WTC11 (cell line): ENCODE results near the gene DENND4B. TPM values are rescaled to one million over a fixed set of nuclear protein-coding genes. Genes with fewer than 3 reads are reported as not detected.
A peak's percentile ranks its signal among the peaks of the same experiment; 100 is the strongest.

Source experiments
- ATAC-seq: fragments of 200-7000 bp; cut with Tn5 transposase; 2 replicates; pipeline ENCODE4 v1.10.0; 2021; ENCODE audit warnings: mild to moderate bottlenecking, moderate library complexity
- CTCF ChIA-PET: fragments of 300-600 bp; sonication (Branson Sonifier 250); formaldehyde crosslinking; loops from one replicate; lab custom pipeline; 2021; ENCODE audit warnings: antibody characterized with exemption; lab: Charles Lee
- POLR2A ChIA-PET: fragments of 350-600 bp; sonication (Branson Sonifier 250); formaldehyde crosslinking; loops from one replicate; lab custom pipeline; 2021; ENCODE audit warnings: antibody characterized with exemption; lab: Charles Lee
- DNase-seq: peaks from one replicate; pipeline ENCODE4 v3.0.0; 2021; ENCODE audit warnings: low spot score
- H3K27ac Mint-ChIP-seq: 2 replicates; pipeline ENCODE4 v1.8.0; 2021; ENCODE audit warnings: mixed read lengths
- H3K27me3 Mint-ChIP-seq: 2 replicates; pipeline ENCODE4 v1.8.0; 2021; ENCODE audit warnings: low read depth, mild to moderate bottlenecking, moderate library complexity, mixed read lengths
- H3K36me3 Mint-ChIP-seq: 2 replicates; pipeline ENCODE4 v1.8.0; 2021; ENCODE audit warnings: mixed read lengths
- H3K4me1 Mint-ChIP-seq: 2 replicates; pipeline ENCODE4 v1.8.0; 2022; ENCODE audit warnings: mixed read lengths
- H3K4me3 Mint-ChIP-seq: 2 replicates; pipeline ENCODE4 v1.8.0; 2021; ENCODE audit warnings: mild to moderate bottlenecking, moderate library complexity, mixed read lengths
- H3K9me3 Mint-ChIP-seq: 2 replicates; pipeline ENCODE4 v1.8.0; 2021; ENCODE audit warnings: mixed read lengths
- CREB1 ChIP-seq: sonication (generic); formaldehyde crosslinking; IDR thresholded peaks from 2 replicates; pipeline ENCODE4 v1.8.0; 2023; ENCODE audit warnings: mild to moderate bottlenecking, missing genetic modification reagents
- CTCF ChIP-seq: fragments of 200-600 bp; IDR thresholded peaks from 2 replicates; pipeline ENCODE4 v1.8.0; 2022; ENCODE audit warnings: antibody characterized with exemption
- E2F5 ChIP-seq: sonication (generic); formaldehyde crosslinking; IDR thresholded peaks from 2 replicates; pipeline ENCODE4 v1.8.1; 2022; ENCODE audit warnings: mild to moderate bottlenecking, moderate library complexity, missing genetic modification reagents
- HMGA2 ChIP-seq: fragments of 250-450 bp; sonication (Bioruptor Pico); IDR thresholded peaks from 2 replicates; pipeline ENCODE4 v1.4.0; 2021; ENCODE audit warnings: mild to moderate bottlenecking, moderate library complexity
- IRF2 ChIP-seq: sonication (generic); formaldehyde crosslinking; IDR thresholded peaks from 2 replicates; pipeline ENCODE4 v1.8.0; 2022; ENCODE audit warnings: low read depth, missing genetic modification reagents, borderline replicate concordance
- JUN ChIP-seq: sonication (generic); formaldehyde crosslinking; IDR thresholded peaks from 2 replicates; pipeline ENCODE4 v1.8.0; 2023; ENCODE audit warnings: mild to moderate bottlenecking, missing genetic modification reagents
- MLX ChIP-seq: sonication (generic); formaldehyde crosslinking; IDR thresholded peaks from 2 replicates; pipeline ENCODE4 v1.8.1; 2023; ENCODE audit warnings: mild to moderate bottlenecking, missing genetic modification reagents, moderate library complexity
- NFYB ChIP-seq: sonication (generic); formaldehyde crosslinking; conservative IDR thresholded peaks from 2 replicates; pipeline ENCODE4 v1.8.0; 2022; ENCODE audit warnings: low read depth, missing genetic modification reagents
- NR2C2 ChIP-seq: sonication (generic); formaldehyde crosslinking; IDR thresholded peaks from 2 replicates; pipeline ENCODE4 v1.8.0; 2022; ENCODE audit warnings: mild to moderate bottlenecking, missing genetic modification reagents
- OVOL2 ChIP-seq: fragments of 250-450 bp; sonication (Bioruptor Pico); IDR thresholded peaks from 2 replicates; pipeline ENCODE4 v1.9.0; 2021; ENCODE audit warnings: mild to moderate bottlenecking, borderline replicate concordance
- PREB ChIP-seq: sonication (generic); formaldehyde crosslinking; IDR thresholded peaks from 2 replicates; pipeline ENCODE4 v1.8.1; 2022; ENCODE audit warnings: mild to moderate bottlenecking, missing genetic modification reagents, moderate library complexity, borderline replicate concordance
- RELA ChIP-seq: sonication (generic); formaldehyde crosslinking; IDR thresholded peaks from 2 replicates; pipeline ENCODE4 v1.8.1; 2022; ENCODE audit warnings: missing genetic modification reagents, mild to moderate bottlenecking, borderline replicate concordance
- ZMAT4 ChIP-seq: fragments of 250-450 bp; sonication (Bioruptor Pico); IDR thresholded peaks from 2 replicates; pipeline ENCODE4 v1.9.0; 2021; ENCODE audit warnings: mild to moderate bottlenecking
- ZNF232 ChIP-seq: sonication (generic); formaldehyde crosslinking; IDR thresholded peaks from 2 replicates; pipeline ENCODE4 v1.8.0; 2022; ENCODE audit warnings: mild to moderate bottlenecking, missing genetic modification reagents
- ZNF281 ChIP-seq: sonication (generic); formaldehyde crosslinking; IDR thresholded peaks from 2 replicates; pipeline ENCODE4 v1.8.0; 2023; ENCODE audit warnings: mild to moderate bottlenecking, missing genetic modification reagents
- ZNF425 ChIP-seq: fragments of 250-450 bp; sonication (Bioruptor Pico); conservative IDR thresholded peaks from 2 replicates; pipeline ENCODE4 v1.9.0; 2021; ENCODE audit warnings: mild to moderate bottlenecking
- ZNF532 ChIP-seq: fragments of 250-450 bp; sonication (Bioruptor Pico); IDR thresholded peaks from 2 replicates; pipeline ENCODE4 v1.9.0; 2021; ENCODE audit warnings: mild to moderate bottlenecking, borderline replicate concordance
- total RNA-seq: library from RNA; stranded (reverse); gene quantifications from 3 replicates; pipeline ENCODE4 v1.2.3, GENCODE V29; 2021

Gene DENND4B
- total RNA-seq, 1 experiment from 2014 or later: 93.1 TPM

- no peak for TF ChIP-seq CTCF
- TF ChIP-seq NR2C2 (CRISPR knock-in tag): no peak
- TF ChIP-seq ZNF532 (CRISPR knock-in tag): no peak
- TF ChIP-seq JUN (CRISPR knock-in tag): no peak
- TF ChIP-seq ZNF425 (CRISPR knock-in tag): no peak
- no peak for TF ChIP-seq IRF2 (CRISPR knock-in tag)
- no peak for TF ChIP-seq MLX (CRISPR knock-in tag)
These were observed 49.1 kb upstream of the DENND4B start (continued) for GRCh38 chr1:153995640-153996039.

GRCh38 chr1:153995202-153995601 lies 48.7 kb upstream of the DENND4B start:
- TF ChIP-seq OVOL2 (CRISPR knock-in tag) (no peak), NFYB (CRISPR knock-in tag) (no peak), ZNF425 (CRISPR knock-in tag) (no peak), CREB1 (CRISPR knock-in tag) (no peak), RELA (no peak), ZNF232 (no peak), ZMAT4 (CRISPR knock-in tag) (no peak), E2F5 (CRISPR knock-in tag) (no peak), NR2C2 (CRISPR knock-in tag) (no peak), PREB (CRISPR knock-in tag) (no peak), ZNF281 (no peak), HMGA2 (CRISPR knock-in tag) (no peak)
- Mint-ChIP-seq H3K27me3 (no peaks in the 10 kb centered on the region), H3K4me3 (no peak overlapping the region), H3K27ac (peak overlapping the region; percentile 73; the same call in 1 of the 2 replicates), H3K36me3 (peaks cover 53% of the 10 kb centered on the region), H3K9me3 (peaks cover 6% of the 10 kb centered on the region), H3K4me1 (peaks cover 22% of the 10 kb centered on the region)
- POLR2A ChIA-PET: interaction anchor here (1.1 kb wide), 1 partner anchor 28 kb away, joined by 8 read pairs; the partner anchor contains the start of gene CREB3L4
- DNase-seq (no peak), ATAC-seq (no peak)
- CTCF ChIA-PET: no interaction called here
